Upper lobe of left lung (tissue), 6 donors: ENCODE measurements around the gene TMEM8B. TPM values are rescaled to one million over a fixed set of nuclear protein-coding genes. Genes with fewer than 3 reads are reported as not detected.

ENCODE experiments used
- ATAC-seq, 2 donors: fragments of 200-7000 bp; cut with Tn5 transposase; one replicate each; pipeline ENCODE4 v1.9.1; 2022; ENCODE audit warnings: mild to moderate bottlenecking in 2 of 2, moderate library complexity in 2 of 2; ENCODE audit not compliant: low FRiP score in 2 of 2
- DNase-seq, 2 donors: peaks; one replicate each; pipeline ENCODE4 v3.0.0-alpha.2; 2019 to 2020
- H3K27ac ChIP-seq, 4 donors: fragments of 200-600 bp; sonication (generic); one replicate each; pipeline ENCODE4 v1.5.1; 2016 to 2019
- H3K27me3 ChIP-seq, 4 donors: fragments of 200-600 bp; sonication (generic); one replicate each; pipeline ENCODE4 v1.5.1; 2017 to 2019
- H3K36me3 ChIP-seq, 4 donors: fragments of 200-600 bp; sonication (generic); one replicate each; pipeline ENCODE4 v1.5.1; 2016 to 2019
- H3K4me1 ChIP-seq, 4 donors: fragments of 200-600 bp; sonication (generic); one replicate each; pipeline ENCODE4 v1.5.1; 2018 to 2019
- H3K4me3 ChIP-seq, 4 donors: fragments of 200-600 bp; sonication (generic); one replicate each; pipeline ENCODE4 v1.5.1; 2017 to 2019; ENCODE audit warnings: mild to moderate bottlenecking in 2 of 4, moderate library complexity in 1 of 4
- H3K9me3 ChIP-seq, 4 donors: fragments of 200-600 bp; sonication (generic); one replicate each; pipeline ENCODE4 v1.5.1; 2018 to 2019
- EP300 ChIP-seq, 4 donors: sonication (generic); formaldehyde crosslinking; IDR thresholded peaks; one replicate each; pipeline ENCODE4 v1.5.1; 2017; ENCODE audit warnings: antibody characterized with exemption in 4 of 4, control low read depth in 2 of 4
- POLR2A ChIP-seq, 4 donors: fragments of 450-650 bp; IDR thresholded peaks; one replicate each; pipeline ENCODE4 v1.5.1; 2016 to 2017; ENCODE audit warnings: antibody characterized with exemption in 4 of 4, mild to moderate bottlenecking in 2 of 4
- POLR2AphosphoS5 ChIP-seq, 2 donors: sonication (generic); formaldehyde crosslinking; IDR thresholded peaks; one replicate each; pipeline ENCODE4 v1.5.1; 2017; ENCODE audit warnings: antibody characterized with exemption in 2 of 2
- whole genome bisulfite sequencing, 2 donors: methylation state at CpG; one replicate each; pipeline ENCODE4 v1.1.5; 2017 to 2018; 5-methylcytosine and 5-hydroxymethylcytosine counted together
- total RNA-seq, 6 donors: library from RNA; depleted of rRNA in 4 of 6; stranded (reverse); fragments of >200 nt in 4 of 6; gene quantifications; one replicate each; pipeline versions ENCODE4 v1.1.0 to v1.2.1, GENCODE V29; 2016 to 2021
- TF ChIP-seq, protein P1 (sequence below), 6 experiments: fragments of 450-650 bp in 4 of 6; fragments of 200-600 bp in 2 of 6; sonication (generic) in 2 of 6; IDR thresholded peaks; one replicate each; pipeline ENCODE4 v1.5.1; 2016 to 2019; ENCODE audit warnings: antibody characterized with exemption in 6 of 6
- donor health status: DM: no; HTN: no; CAD: no; lungs with moderate emphysema.
- donor health status: DM: no; HTN: yes; CAD: no; lungs with severe emphysema.

TMEM8B gene
- total RNA-seq, 6 donors from 2014 or later: 6.5 to 21.0 (median 10.0) TPM

DNA sequence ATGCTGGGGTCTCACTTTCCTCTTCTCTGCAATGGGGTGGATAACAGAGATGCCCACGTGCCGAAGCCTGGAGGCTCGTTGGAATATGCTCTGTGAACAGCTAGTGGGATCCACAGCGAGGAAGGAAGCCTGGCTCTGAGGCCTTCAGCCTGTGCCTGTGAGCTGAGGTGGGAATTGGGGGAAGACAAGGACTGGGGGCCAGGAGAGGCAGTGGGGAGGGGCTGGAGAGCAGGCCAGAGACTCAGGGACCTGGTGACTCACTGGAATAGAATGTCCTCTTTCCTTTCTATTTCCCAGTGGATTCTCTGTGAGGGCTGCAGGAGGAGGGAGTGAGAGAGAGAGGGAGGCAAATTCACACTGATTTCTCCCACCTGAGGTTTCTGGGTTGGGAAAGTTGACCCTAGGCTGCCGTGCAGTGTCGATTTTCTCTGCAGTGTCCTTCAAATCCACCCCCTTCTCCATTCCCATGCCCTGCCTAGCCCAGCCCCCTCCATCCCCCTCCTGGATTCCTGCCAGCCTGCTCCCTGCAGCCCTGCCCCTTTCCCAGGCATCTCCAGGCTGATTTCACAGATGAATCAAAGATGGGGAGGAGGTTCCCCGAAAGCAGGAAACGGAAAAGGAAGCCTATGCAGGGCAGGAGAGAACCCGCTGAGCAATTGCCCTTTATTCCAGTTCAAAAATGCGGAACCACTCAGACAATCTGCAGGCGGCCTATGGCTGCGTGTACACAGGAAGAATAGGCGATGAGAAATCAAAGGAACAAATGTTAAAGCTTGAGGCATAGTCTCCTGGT, 78.9 kb downstream of the TMEM8B start:
- ATAC-seq (peak; percentile 70 to 72), DNase-seq (peak in 1 of 2 donors; percentile 65)
- H3K4me3 ChIP-seq: peak overlapping the region in 3 of 4 donors; percentile 0 to 41 (median 22)
- no peaks in the 10 kb centered on the region for H3K36me3 ChIP-seq
- 20 to 28% methylated on average over 13 of the region's 13 CpGs for WGBS, 2 donors
- peak overlapping the region; percentile 94 to 98 (median 95) for H3K27ac ChIP-seq
- no peaks in the 10 kb centered on the region for H3K9me3 ChIP-seq
- TF ChIP-seq POLR2A (IDR thresholded peaks at IDR 0.05): peak in 1 of 4 donors; percentile 1
- peak in 2 of 4 donors; percentile 81 to 89 for TF ChIP-seq EP300 (IDR thresholded peaks at IDR 0.05)
- peak; percentile 40 to 76 for TF ChIP-seq POLR2AphosphoS5 (IDR thresholded peaks at IDR 0.05)
- TF ChIP-seq, protein P1, sequence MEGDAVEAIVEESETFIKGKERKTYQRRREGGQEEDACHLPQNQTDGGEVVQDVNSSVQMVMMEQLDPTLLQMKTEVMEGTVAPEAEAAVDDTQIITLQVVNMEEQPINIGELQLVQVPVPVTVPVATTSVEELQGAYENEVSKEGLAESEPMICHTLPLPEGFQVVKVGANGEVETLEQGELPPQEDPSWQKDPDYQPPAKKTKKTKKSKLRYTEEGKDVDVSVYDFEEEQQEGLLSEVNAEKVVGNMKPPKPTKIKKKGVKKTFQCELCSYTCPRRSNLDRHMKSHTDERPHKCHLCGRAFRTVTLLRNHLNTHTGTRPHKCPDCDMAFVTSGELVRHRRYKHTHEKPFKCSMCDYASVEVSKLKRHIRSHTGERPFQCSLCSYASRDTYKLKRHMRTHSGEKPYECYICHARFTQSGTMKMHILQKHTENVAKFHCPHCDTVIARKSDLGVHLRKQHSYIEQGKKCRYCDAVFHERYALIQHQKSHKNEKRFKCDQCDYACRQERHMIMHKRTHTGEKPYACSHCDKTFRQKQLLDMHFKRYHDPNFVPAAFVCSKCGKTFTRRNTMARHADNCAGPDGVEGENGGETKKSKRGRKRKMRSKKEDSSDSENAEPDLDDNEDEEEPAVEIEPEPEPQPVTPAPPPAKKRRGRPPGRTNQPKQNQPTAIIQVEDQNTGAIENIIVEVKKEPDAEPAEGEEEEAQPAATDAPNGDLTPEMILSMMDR (IDR thresholded peaks at IDR 0.05): no peak
- no peaks in the 10 kb centered on the region for H3K27me3 ChIP-seq
- peaks cover 69 to 92% (median 87%) of the 10 kb centered on the region in 4 donors for H3K4me1 ChIP-seq

GRCh38 chr9:35908504-35909125, 79.6 kb downstream of the TMEM8B start:
- DNase-seq: no peak
- TF ChIP-seq, protein P1 (IDR thresholded peaks at IDR 0.05): no peak
- TF ChIP-seq POLR2A (IDR thresholded peaks at IDR 0.05): no peak
- no peak for TF ChIP-seq POLR2AphosphoS5 (IDR thresholded peaks at IDR 0.05)
- TF ChIP-seq EP300 (IDR thresholded peaks at IDR 0.05): no peak

GRCh38 chr9:35909274-35909673, 80.2 kb downstream of the TMEM8B start, which contains the start of gene SPAAR:
TSS of gene SPAAR (plus strand) at chr9:35909490. CDS start at chr9:35910464, 974 bp downstream.
- no peaks in the 10 kb centered on the region for H3K9me3 ChIP-seq
- no peaks in the 10 kb centered on the region for H3K36me3 ChIP-seq
- H3K27me3 ChIP-seq: no peaks in the 10 kb centered on the region
- peak within 1 kb of the TSS in 3 of 4 donors; percentile 30 to 46 (median 41) for H3K4me3 ChIP-seq
- peaks cover 63 to 80% (median 77%) of the 10 kb centered on the region in 4 donors for H3K4me1 ChIP-seq
- DNase-seq: peak in 1 of 2 donors; percentile 43
- peak in 1 of 4 donors; percentile 17 for TF ChIP-seq POLR2A (IDR thresholded peaks at IDR 0.05)
- peak in 1 of 2 donors; percentile 8 for TF ChIP-seq POLR2AphosphoS5 (IDR thresholded peaks at IDR 0.05)
- TF ChIP-seq EP300 (IDR thresholded peaks at IDR 0.05): no peak
- ATAC-seq: no peak
- H3K27ac ChIP-seq: peak within 1 kb of the TSS; percentile 94 to 98 (median 95)
- WGBS, 2 donors: 55 to 76% methylated on average over 11 of the region's 11 CpGs

More at GRCh38 chr9:35908504-35909125, 79.6 kb downstream of the TMEM8B start:
- Histone ChIP-seq H3K9me3 (no peaks in the 10 kb centered on the region), H3K27me3 (no peaks in the 10 kb centered on the region), H3K4me1 (peaks cover 62 to 86% (median 81%) of the 10 kb centered on the region in 4 donors), H3K36me3 (no peaks in the 10 kb centered on the region), H3K27ac (peak overlapping the region; percentile 94 to 98 (median 95)), H3K4me3 (no peak overlapping the region)
- 42 to 53% methylated on average over 9 of the region's 9 CpGs for WGBS, 2 donors
- ATAC-seq: peak in 1 of 2 donors; percentile 4

DNA sequence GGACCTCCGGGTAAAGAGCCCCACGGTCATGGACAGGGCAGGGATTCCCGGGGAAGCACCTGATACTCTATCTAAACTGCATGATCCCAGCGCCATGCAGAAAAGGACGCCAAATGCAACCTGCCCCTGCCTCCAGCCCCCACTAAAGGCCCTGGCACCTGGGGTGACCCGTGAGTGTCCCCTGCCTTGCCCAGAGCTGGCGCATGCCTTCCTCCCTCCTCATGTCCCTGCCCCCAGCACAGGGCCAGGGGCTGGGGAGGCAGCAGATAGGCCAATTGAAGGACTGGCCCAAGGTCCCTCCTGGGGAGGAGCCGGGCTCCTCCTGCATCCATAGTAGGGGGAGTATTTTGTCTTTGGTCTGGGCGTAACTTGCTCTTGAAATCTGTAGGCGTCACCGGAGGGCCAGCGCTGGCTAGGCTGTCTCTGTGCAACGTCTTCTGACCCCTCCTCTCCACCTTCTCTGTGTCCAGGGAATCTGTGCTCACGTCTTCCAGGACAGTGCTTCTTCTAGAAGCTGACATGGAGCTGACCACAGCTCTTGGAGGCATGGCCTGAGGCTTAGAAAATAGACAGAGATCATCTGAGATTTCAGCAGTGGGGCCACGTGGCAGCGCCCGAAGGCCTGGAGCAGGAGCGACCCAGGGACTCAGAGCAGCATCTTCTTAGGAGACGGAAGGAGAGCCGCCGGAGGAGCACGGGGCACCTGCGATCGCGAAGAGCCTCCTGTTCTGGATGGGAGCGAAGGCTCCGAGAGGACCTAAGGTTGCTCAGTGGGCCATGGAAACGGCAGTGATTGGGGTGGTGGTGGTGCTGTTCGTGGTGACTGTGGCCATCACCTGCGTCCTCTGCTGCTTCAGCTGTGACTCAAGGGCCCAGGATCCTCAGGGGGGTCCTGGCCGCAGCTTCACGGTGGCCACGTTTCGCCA, 80.9 kb downstream of the TMEM8B start:
- Histone ChIP-seq H3K27ac (peak overlapping the region; percentile 94 to 98 (median 95)), H3K9me3 (no peaks in the 10 kb centered on the region), H3K27me3 (no peaks in the 10 kb centered on the region), H3K4me1 (peaks cover 61 to 80% (median 72%) of the 10 kb centered on the region in 4 donors), H3K36me3 (no peaks in the 10 kb centered on the region), H3K4me3 (peak overlapping the region in 3 of 4 donors; percentile 30 to 46 (median 41))
- TF ChIP-seq, protein P1 (IDR thresholded peaks at IDR 0.05): peak in 1 of 6 experiments; percentile 3
- no peak for TF ChIP-seq POLR2A (IDR thresholded peaks at IDR 0.05)
- 75 to 76% methylated on average over 29 to 31 of the region's 34 CpGs for WGBS, 2 donors
- peak in 1 of 2 donors; percentile 68 for DNase-seq
- no peak for ATAC-seq
